Activated T-cell treated with anti-CD3 and anti-CD28 coated beads, Interleukin-2, amount 50 U/mL, for 4 hours (primary cell): ENCODE measurements around the gene ZNF239. TPM values are rescaled to one million over a fixed set of nuclear protein-coding genes. Genes with fewer than 3 reads are reported as not detected.
"Not testable (repeated sequence)": the region's sequence is repeated elsewhere in the genome, so short reads cannot be mapped to it uniquely, and the experiment has no call there.

Source experiments
- ATAC-seq, 2 donors: fragments of 200-7000 bp; cut with Tn5 transposase; one replicate each; pipeline ENCODE4 v1.10.0; 2021
- DNase-seq: peaks from one replicate; pipeline ENCODE4 v3.0.0-alpha.2; 2020
- H3K27me3 Mint-ChIP-seq: one replicate; pipeline ENCODE4 v1.8.0; 2021; ENCODE audit warnings: low read depth, mixed read lengths
- H3K36me3 Mint-ChIP-seq: one replicate; pipeline ENCODE4 v1.8.0; 2022; ENCODE audit warnings: mixed read lengths; ENCODE audit not compliant: insufficient read depth
- H3K4me1 Mint-ChIP-seq: one replicate; pipeline ENCODE4 v1.8.0; 2021; ENCODE audit warnings: low read depth, mixed read lengths
- H3K4me3 Mint-ChIP-seq: one replicate; pipeline ENCODE4 v1.8.0; 2021; ENCODE audit warnings: mild to moderate bottlenecking, moderate library complexity, mixed read lengths
- H3K9me3 Mint-ChIP-seq: one replicate; pipeline ENCODE4 v1.8.0; 2021; ENCODE audit warnings: mixed read lengths
- total RNA-seq, 3 donors: library from RNA; stranded (reverse); gene quantifications; one replicate each; pipeline ENCODE4 v1.2.1, GENCODE V29; 2021

Gene ZNF239
- 1 to 10 TPM; 6.7 to 8.9 (median 8.3) TPM for total RNA-seq

DNA sequence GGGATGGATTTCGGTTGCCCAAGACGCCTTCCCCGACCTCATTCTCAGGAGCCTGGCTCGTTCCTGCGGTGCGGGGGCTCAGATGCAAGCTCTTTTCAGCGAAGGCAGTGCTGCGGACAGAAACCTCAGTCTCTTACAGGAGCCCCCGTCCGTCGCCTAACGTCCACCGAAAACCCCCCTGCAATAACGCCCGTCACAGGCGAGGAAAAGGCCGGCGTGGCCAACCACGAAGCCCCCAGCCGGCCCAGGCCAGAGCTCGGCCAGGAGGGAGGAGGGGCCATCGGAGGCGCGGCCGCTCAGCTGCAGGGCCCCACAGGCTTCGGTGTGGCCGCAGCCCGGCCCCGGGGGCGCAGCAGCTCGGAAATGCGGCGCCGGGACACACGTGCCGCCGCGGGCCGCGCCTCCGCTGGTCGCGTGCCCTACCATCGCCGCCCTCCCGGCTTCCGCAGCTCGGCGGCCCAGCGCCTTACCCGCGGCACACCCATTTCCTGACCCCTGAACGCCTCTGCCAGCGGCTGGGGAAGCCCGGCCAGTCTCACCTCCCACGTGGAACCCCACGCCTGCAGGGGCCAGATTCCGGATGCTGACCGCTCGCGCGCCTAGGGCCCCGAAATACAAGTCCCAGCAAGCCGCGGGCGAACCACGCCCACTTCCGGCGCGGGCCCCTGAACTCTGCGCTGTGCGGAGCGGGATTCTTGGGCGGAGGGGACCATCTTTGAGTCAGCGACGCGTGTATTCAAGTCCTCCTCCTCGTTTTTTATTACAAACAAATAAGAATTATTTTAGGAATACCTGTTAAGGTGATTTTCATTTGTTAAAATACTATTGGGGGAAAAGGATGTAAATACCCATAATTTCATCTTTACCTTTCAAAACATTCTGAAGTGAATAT is at the start of gene ZNF239:
ZNF239 (minus strand) TSS at position 616 of the 892 bp plus-strand sequence. CDS start 16,537 bp downstream, outside the sequence.
- peaks cover 57% of the 10 kb centered on the region for H3K4me1 Mint-ChIP-seq
- no peaks in the 10 kb centered on the region for H3K27me3 Mint-ChIP-seq
- peak; percentile 93 to 97 for ATAC-seq
- DNase-seq, result peak; percentile 83
- H3K9me3 Mint-ChIP-seq, result peaks cover 18% of the 10 kb centered on the region
- H3K36me3 Mint-ChIP-seq, result peaks cover 10% of the 10 kb centered on the region
- H3K4me3 Mint-ChIP-seq, result peak within 1 kb of the TSS; percentile 84

DNA sequence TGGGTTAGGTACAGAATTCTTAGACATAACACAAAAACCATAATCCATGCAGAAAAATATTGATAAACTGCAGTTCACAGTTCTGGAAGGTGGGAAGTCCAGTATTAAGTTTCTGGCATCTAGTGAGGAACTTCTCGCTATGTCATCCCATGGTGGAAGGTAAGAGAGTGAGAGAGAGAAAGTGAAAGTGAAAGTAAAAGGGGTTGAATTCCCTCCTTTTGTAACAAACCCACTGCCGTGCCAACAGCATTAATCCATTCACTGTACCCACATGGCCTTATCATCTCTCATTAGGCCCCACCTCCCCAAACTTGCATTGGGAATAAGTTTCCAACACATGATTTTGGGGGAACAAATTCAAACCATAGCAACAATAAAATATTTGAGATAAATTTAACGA is 48.9 kb upstream of the ZNF239 start:
- Mint-ChIP-seq H3K27me3 (no peaks in the 10 kb centered on the region), H3K36me3 (peaks cover 7% of the 10 kb centered on the region), H3K4me1 (peaks cover 17% of the 10 kb centered on the region), H3K4me3 (peak overlapping the region; percentile 74), H3K9me3 (peaks cover 21% of the 10 kb centered on the region)
- DNase-seq (no peak), ATAC-seq (peak in 1 of 2 donors; percentile 48)

DNA sequence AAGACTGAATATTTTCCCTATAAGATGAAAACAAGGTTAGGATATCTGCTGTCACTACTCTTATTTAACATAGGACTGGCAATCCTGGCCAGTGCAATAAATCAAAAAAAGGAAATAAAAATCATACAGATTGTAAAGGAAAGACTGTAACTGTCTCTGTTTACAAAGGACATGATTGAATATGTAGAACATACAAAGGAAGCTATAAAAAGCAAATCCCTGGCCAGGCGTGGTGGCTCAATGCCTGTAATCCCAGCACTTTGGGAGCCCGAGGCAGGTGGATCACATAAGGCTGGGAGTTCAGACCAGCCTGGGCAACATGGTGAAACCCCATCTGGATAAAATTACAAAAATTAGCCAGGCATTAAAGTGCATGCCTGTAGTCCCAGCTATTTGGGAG is 47.6 kb upstream of the ZNF239 start:
- Mint-ChIP-seq H3K4me1 (peaks cover 17% of the 10 kb centered on the region), H3K36me3 (peaks cover 10% of the 10 kb centered on the region), H3K9me3 (peaks cover 26% of the 10 kb centered on the region), H3K27me3 (no peaks in the 10 kb centered on the region), H3K4me3 (no peak overlapping the region)
- ATAC-seq (no peak), DNase-seq (no peak)

DNA sequence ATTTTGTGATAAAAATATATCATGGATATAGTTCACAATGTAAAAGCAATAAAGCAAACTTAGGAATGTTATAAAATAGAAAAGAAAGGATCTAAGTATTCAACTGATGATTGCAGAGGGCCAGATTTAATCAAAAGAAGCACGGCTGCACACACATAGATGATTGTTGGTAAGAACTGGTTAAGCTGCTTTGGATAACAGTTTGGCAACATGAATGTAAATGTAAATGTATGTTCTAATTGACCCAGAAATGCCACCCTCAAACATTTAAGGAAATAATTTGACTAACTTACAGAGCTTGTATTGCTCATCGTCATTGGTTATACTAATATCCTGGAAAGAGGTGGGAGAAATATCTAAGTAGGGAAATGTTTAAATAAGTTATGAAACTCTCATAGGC is 45.0 kb upstream of the ZNF239 start:
- DNase-seq (no peak), ATAC-seq (no peak)
- no peak overlapping the region for H3K4me3 Mint-ChIP-seq
- H3K27me3 Mint-ChIP-seq, result no peaks in the 10 kb centered on the region
- peaks cover 45% of the 10 kb centered on the region for H3K9me3 Mint-ChIP-seq
- H3K4me1 Mint-ChIP-seq, result peaks cover 17% of the 10 kb centered on the region
- H3K36me3 Mint-ChIP-seq, result peaks cover 34% of the 10 kb centered on the region

DNA sequence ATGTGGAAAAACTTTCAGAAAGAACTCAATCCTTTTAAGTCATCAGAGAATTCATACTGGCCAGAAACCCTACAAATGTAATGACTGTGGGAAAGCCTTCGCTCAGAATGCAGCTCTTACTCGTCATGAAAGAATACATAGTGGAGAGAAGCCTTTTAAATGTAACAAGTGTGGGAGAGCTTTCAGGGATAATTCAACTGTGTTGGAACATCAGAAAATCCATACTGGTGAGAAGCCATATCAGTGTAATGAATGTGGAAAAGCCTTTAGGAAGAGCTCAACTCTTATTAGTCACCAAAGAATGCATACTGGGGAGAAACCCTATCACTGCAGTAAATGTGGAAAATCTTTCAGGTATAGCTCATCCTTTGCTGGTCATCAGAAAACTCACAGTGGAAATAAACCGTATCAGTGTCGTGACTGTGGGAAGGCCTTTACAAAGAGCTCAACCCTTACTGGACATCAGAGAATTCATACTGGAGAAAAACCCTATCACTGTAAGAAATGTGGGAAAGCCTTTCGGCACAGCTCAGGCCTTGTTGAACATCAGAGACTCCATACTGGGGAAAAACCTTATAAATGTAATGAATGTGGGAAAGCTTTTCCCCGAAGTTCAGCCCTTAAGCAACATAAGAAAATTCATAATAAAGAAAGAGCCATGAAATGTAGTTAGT is 42.4 kb upstream of the ZNF239 start:
- H3K27me3 Mint-ChIP-seq, result no peaks in the 10 kb centered on the region

DNA sequence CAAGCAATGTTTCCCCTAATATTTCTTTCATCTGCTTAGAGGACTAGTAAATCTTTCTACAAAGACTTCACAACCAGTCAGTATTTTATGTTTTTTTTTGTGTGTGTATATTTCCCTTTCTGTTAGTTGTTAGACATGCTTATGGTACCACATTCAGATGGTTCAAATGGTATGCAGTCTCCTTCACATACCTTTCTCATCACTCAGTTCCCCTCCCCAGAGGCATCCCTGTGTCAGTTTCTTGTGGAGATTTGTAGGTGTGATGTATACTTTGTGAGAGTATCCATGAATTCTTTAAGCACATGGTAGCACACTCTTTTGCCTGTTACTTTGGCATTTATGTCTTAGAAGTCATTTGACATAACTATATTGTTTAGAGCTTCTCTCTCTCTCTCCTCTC is 36.2 kb upstream of the ZNF239 start:
- H3K9me3 Mint-ChIP-seq, result peaks cover 5% of the 10 kb centered on the region
- H3K27me3 Mint-ChIP-seq, result no peaks in the 10 kb centered on the region
- no peak overlapping the region for H3K4me3 Mint-ChIP-seq
- peaks cover 28% of the 10 kb centered on the region for H3K4me1 Mint-ChIP-seq
- DNase-seq (no peak), ATAC-seq (no peak)
- peaks cover 58% of the 10 kb centered on the region for H3K36me3 Mint-ChIP-seq

More for the DNA sequence above, 42.4 kb upstream of the ZNF239 start:
- H3K4me3 Mint-ChIP-seq, result no peak overlapping the region
- DNase-seq (no peak), ATAC-seq (no peak)
- H3K4me1 Mint-ChIP-seq, result no peaks in the 10 kb centered on the region
- peaks cover 30% of the 10 kb centered on the region for H3K9me3 Mint-ChIP-seq
- peaks cover 52% of the 10 kb centered on the region for H3K36me3 Mint-ChIP-seq

DNA sequence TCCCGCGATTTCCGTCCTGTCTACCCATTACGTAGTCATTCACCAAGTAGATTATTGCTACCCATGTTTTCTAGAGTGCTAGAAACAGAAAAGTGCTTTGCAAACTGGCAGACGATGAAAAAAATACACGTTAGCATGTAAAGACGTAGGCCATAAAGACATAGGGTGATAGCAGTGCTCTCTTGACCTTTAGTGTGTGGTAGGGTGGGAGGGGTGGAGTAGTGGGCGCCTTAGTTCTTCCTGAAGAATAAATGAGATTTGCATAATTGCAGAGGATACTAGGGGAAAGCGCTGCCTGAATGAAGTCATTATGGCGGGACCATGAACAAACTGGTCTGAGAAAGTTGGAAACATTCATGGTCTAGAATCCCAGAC is 32.8 kb upstream of the ZNF239 start:
- H3K4me3 Mint-ChIP-seq, result peak overlapping the region; percentile 85
- peaks cover 31% of the 10 kb centered on the region for H3K36me3 Mint-ChIP-seq
- no peak for ATAC-seq
- no peak for DNase-seq
- no peaks in the 10 kb centered on the region for H3K9me3 Mint-ChIP-seq
- H3K4me1 Mint-ChIP-seq, result peaks cover 28% of the 10 kb centered on the region
- H3K27me3 Mint-ChIP-seq, result no peaks in the 10 kb centered on the region

DNA sequence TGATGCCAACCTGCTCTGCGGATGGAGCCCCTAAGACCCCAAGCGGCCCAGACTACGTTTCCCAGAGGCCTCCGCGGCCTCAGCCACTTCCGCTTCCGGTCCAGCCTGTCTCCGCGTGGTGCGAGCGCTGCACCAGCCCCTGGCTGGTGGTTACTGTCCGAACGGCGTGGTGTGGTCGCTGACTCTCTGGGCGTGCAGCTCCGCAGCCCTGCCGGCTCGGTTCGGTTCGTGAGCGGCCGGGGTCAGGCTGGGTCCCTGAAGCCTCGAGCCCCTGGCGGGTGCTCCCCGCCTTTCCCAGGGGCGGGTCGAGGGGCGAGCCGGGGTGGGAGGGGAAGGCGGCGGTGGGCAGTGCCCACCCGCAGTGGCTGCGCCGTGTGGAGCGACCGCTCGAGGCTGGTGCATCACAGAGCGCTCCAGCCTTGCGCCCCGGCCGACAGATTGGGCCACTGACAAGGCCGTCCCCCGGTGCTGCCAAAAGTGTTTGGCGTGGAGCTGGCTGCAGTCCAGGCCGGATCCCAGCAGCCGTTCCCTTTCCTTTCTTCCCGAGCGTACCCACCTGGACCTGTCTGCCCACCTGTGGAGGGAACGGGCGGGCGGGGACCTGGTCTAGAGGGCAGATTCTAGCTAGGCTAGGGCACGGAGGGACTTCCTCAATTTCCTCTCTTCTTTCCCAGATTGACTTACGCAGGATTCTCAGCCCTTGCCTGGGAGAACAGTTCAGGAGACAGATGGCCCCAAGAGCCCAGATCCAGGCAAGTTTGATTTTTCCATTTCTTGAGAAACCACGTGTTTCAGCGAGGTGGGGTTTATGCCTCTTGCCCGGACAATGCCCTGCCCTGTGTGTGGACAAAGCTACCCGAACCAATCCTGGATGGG is 32.1 kb upstream of the ZNF239 start, which contains the start of gene ZNF485:
ZNF485 (plus strand) TSS at position 116 of the 876 bp plus-strand sequence; CDS start at position 729, 613 bp downstream.
- H3K36me3 Mint-ChIP-seq, result peaks cover 27% of the 10 kb centered on the region
- H3K4me1 Mint-ChIP-seq, result peaks cover 28% of the 10 kb centered on the region
- ATAC-seq (peak; percentile 93 to 95), DNase-seq (peak; percentile 64)
- peak within 1 kb of the TSS; percentile 85 for H3K4me3 Mint-ChIP-seq
- no peaks in the 10 kb centered on the region for H3K9me3 Mint-ChIP-seq
- H3K27me3 Mint-ChIP-seq, result no peaks in the 10 kb centered on the region

DNA sequence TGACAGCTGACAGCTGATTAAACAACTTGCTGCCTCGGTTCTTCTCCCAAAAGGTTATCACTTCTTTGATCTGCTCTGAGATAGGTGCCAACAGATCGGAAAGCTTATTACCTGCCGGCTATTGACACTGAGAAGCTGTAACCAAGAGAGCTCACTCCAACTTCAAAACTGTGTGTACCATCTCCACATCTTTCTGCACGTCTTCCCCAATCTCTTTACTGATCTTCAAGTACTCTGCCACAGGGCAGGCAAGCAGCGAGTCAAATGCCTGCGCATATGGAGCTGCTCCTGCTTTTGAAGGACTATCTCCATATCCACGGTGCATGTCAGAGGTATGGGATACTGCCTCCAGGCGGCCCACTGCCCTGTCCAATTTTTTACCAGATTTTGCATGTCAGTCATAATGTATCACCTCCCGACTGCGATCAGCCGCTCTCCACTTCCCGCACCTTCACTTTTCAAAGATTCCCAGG is 31.5 kb upstream of the ZNF239 start:
- no peaks in the 10 kb centered on the region for H3K9me3 Mint-ChIP-seq
- no peaks in the 10 kb centered on the region for H3K27me3 Mint-ChIP-seq
- DNase-seq (no peak), ATAC-seq (peak; percentile 23 to 37)
- peaks cover 25% of the 10 kb centered on the region for H3K36me3 Mint-ChIP-seq
- peak overlapping the region; percentile 85 for H3K4me3 Mint-ChIP-seq
- H3K4me1 Mint-ChIP-seq, result peaks cover 28% of the 10 kb centered on the region

DNA sequence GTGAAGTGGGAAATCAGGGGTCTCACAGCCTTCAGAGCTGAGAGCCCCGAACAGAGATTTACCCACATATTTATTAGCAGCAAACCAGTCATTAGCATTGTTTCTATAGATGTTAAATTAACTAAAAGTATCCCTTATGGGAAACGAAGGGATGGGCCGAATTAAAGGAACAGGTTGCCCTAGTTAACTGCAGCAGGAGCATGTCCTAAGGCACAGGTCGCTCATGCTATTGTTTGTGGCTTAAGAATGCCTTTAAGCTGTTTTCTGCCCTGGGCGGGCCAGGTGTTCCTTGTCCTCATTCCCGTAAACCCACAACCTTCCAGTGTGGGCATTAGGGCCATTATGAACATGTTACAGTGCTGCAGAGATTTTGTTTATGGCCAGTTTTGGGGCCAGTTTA is 27.2 kb upstream of the ZNF239 start:
- H3K36me3 Mint-ChIP-seq, H3K4me3 Mint-ChIP-seq: not testable (repeated sequence)

DNA sequence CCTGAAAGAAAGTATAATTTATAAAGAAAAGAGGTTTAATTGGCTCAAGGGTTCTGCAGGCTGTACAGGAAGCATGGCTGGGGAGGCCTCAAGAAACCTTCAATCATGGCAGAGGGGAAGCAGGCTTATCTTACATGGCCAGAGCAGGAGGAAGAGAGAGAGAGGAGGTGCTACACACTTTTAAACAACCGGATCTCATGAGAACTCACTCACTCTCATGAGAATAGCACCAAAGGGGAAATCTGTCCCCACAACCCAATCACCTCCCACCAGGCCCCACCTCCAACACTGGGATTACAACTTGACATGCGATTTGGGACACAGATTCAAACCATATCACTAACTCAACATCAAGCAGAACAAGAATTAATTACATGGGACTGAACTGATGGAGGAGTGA is 24.9 kb upstream of the ZNF239 start:
- H3K4me1 Mint-ChIP-seq, result peaks cover 23% of the 10 kb centered on the region
- no peak for DNase-seq
- H3K36me3 Mint-ChIP-seq, result no peaks in the 10 kb centered on the region
- no peaks in the 10 kb centered on the region for H3K9me3 Mint-ChIP-seq
- H3K4me3 Mint-ChIP-seq, result no peak overlapping the region
- no peaks in the 10 kb centered on the region for H3K27me3 Mint-ChIP-seq
- ATAC-seq, result no peak

More for the DNA sequence above, 27.2 kb upstream of the ZNF239 start:
- H3K4me1 Mint-ChIP-seq, ATAC-seq, H3K27me3 Mint-ChIP-seq, H3K9me3 Mint-ChIP-seq, DNase-seq: not testable (repeated sequence)

DNA sequence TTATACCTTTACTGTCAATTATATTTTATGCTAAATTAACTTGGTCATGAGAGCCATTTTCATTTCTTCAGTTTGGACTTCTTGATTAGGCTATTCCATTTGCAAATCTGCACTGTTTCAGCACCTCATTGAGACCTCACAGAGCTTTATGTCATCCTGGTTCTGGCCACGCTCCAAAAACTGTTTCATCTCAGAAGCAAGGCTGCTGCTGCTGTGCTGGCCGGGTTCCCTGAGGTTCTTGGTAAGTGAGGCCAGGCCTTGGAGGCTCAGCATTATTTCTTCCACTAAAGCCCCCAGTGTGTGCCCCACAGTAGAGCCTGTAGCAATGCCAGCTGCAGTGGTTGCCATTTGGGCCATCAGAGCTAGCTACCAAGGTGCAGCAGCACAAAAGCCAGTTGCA is 24.0 kb upstream of the ZNF239 start:
- DNase-seq (no peak), ATAC-seq (no peak)
- Mint-ChIP-seq H3K4me1 (peaks cover 26% of the 10 kb centered on the region), H3K27me3 (no peaks in the 10 kb centered on the region), H3K9me3 (no peaks in the 10 kb centered on the region), H3K4me3 (no peak overlapping the region), H3K36me3 (no peaks in the 10 kb centered on the region)

DNA sequence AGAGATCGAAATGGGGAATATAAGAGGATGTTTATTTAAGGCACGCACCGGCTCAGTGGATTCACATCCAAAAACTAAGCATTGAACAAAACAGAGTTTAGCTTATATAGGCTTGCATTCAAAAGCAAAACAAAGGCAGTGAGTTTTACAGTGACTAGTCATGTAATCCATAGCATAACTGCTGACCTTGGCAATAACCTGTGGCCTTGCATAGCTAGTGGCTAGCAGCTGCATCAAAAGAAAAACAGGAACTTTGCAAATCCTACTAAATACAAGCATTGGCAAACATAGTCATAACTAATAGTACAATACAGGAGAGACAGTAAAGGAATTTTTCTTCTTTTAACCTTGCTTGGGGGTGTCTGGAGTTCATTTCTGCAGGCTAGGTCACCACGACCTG is 22.1 kb upstream of the ZNF239 start:
- Mint-ChIP-seq H3K27me3 (no peaks in the 10 kb centered on the region), H3K4me3 (no peak overlapping the region), H3K9me3 (peaks cover 5% of the 10 kb centered on the region), H3K36me3 (no peaks in the 10 kb centered on the region), H3K4me1 (peaks cover 26% of the 10 kb centered on the region)
- no peak for ATAC-seq
- no peak for DNase-seq
